GM23338 (cell line): ENCODE data around the gene PHKG1.
"Not testable (repeated sequence)": the region's sequence is repeated elsewhere in the genome, so short reads cannot be mapped to it uniquely, and the experiment has no call there.

Source experiments
- CREB1 ChIP-seq: fragments of 250-450 bp; sonication (Bioruptor Pico); IDR thresholded peaks from 2 replicates; pipeline ENCODE4 v1.5.0; 2020; ENCODE audit warnings: low read depth, mild to moderate bottlenecking, moderate library complexity
- ETS1 ChIP-seq: IDR thresholded peaks from 2 replicates; pipeline ENCODE4 v1.6.1; 2016; ENCODE audit warnings: antibody characterized with exemption
- EZH2 ChIP-seq: fragments of 200-600 bp; sonication (generic); IDR thresholded peaks from one replicate; pipeline ENCODE4 v1.8.0; 2017; ENCODE audit warnings: antibody characterized with exemption, mild to moderate bottlenecking, low read depth; ENCODE audit not compliant: unreplicated experiment
- EZH2phosphoT487 ChIP-seq: fragments of 200-600 bp; sonication (generic); IDR thresholded peaks from one replicate; pipeline ENCODE4 v1.8.1; 2018; ENCODE audit warnings: antibody characterized with exemption; ENCODE audit not compliant: unreplicated experiment
- JUNB ChIP-seq: IDR thresholded peaks from one replicate; pipeline ENCODE4 v1.6.1; 2016; ENCODE audit warnings: antibody characterized with exemption; ENCODE audit not compliant: unreplicated experiment
- NANOG ChIP-seq: IDR thresholded peaks from 2 replicates; pipeline ENCODE4 v1.6.1; 2016; ENCODE audit warnings: antibody characterized with exemption, borderline replicate concordance
- POLR2AphosphoS5 ChIP-seq: IDR thresholded peaks from 2 replicates; pipeline ENCODE4 v1.6.1; 2016; ENCODE audit warnings: antibody characterized with exemption, low read depth
- REST ChIP-seq: IDR thresholded peaks from one replicate; pipeline ENCODE4 v1.6.1; 2018; ENCODE audit warnings: antibody characterized with exemption; ENCODE audit not compliant: unreplicated experiment
- STAT1 ChIP-seq: IDR thresholded peaks from one replicate; pipeline ENCODE4 v1.6.1; 2016; ENCODE audit warnings: antibody characterized with exemption; ENCODE audit not compliant: unreplicated experiment
- ZNF114 ChIP-seq: fragments of 250-450 bp; sonication (Bioruptor Pico); IDR thresholded peaks from 2 replicates; pipeline ENCODE4 v1.5.0; 2020; ENCODE audit warnings: mild to moderate bottlenecking, moderate library complexity
- TF ChIP-seq, protein P1 (sequence below), 2 experiments: fragments of 200-600 bp in 1 of 2; sonication (generic) in 1 of 2; conservative IDR thresholded peaks; 2 replicates each; pipeline versions ENCODE4 v1.5.1 to v1.6.1; 2016 to 2017; ENCODE audit warnings: antibody characterized with exemption in 2 of 2, low read depth in 2 of 2, mild to moderate bottlenecking in 2 of 2, moderate library complexity in 1 of 2
- TF ChIP-seq, protein P2 (sequence below): fragments of 250-450 bp; sonication (Bioruptor Pico); IDR thresholded peaks from 2 replicates; pipeline ENCODE4 v1.5.0; 2020; ENCODE audit warnings: mild to moderate bottlenecking, moderate library complexity

- TF ChIP-seq EZH2; JUNB; REST; POLR2AphosphoS5; EZH2phosphoT487; ETS1; CREB1 (CRISPR knock-in tag); NANOG; STAT1; ZNF114 (CRISPR knock-in tag): not testable (repeated sequence)
- TF ChIP-seq, protein P1, sequence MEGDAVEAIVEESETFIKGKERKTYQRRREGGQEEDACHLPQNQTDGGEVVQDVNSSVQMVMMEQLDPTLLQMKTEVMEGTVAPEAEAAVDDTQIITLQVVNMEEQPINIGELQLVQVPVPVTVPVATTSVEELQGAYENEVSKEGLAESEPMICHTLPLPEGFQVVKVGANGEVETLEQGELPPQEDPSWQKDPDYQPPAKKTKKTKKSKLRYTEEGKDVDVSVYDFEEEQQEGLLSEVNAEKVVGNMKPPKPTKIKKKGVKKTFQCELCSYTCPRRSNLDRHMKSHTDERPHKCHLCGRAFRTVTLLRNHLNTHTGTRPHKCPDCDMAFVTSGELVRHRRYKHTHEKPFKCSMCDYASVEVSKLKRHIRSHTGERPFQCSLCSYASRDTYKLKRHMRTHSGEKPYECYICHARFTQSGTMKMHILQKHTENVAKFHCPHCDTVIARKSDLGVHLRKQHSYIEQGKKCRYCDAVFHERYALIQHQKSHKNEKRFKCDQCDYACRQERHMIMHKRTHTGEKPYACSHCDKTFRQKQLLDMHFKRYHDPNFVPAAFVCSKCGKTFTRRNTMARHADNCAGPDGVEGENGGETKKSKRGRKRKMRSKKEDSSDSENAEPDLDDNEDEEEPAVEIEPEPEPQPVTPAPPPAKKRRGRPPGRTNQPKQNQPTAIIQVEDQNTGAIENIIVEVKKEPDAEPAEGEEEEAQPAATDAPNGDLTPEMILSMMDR (conservative IDR thresholded peaks at IDR 0.05; ENCODE audit: low read depth in 2 of 2) = not testable (repeated sequence)
- TF ChIP-seq, protein P2, sequence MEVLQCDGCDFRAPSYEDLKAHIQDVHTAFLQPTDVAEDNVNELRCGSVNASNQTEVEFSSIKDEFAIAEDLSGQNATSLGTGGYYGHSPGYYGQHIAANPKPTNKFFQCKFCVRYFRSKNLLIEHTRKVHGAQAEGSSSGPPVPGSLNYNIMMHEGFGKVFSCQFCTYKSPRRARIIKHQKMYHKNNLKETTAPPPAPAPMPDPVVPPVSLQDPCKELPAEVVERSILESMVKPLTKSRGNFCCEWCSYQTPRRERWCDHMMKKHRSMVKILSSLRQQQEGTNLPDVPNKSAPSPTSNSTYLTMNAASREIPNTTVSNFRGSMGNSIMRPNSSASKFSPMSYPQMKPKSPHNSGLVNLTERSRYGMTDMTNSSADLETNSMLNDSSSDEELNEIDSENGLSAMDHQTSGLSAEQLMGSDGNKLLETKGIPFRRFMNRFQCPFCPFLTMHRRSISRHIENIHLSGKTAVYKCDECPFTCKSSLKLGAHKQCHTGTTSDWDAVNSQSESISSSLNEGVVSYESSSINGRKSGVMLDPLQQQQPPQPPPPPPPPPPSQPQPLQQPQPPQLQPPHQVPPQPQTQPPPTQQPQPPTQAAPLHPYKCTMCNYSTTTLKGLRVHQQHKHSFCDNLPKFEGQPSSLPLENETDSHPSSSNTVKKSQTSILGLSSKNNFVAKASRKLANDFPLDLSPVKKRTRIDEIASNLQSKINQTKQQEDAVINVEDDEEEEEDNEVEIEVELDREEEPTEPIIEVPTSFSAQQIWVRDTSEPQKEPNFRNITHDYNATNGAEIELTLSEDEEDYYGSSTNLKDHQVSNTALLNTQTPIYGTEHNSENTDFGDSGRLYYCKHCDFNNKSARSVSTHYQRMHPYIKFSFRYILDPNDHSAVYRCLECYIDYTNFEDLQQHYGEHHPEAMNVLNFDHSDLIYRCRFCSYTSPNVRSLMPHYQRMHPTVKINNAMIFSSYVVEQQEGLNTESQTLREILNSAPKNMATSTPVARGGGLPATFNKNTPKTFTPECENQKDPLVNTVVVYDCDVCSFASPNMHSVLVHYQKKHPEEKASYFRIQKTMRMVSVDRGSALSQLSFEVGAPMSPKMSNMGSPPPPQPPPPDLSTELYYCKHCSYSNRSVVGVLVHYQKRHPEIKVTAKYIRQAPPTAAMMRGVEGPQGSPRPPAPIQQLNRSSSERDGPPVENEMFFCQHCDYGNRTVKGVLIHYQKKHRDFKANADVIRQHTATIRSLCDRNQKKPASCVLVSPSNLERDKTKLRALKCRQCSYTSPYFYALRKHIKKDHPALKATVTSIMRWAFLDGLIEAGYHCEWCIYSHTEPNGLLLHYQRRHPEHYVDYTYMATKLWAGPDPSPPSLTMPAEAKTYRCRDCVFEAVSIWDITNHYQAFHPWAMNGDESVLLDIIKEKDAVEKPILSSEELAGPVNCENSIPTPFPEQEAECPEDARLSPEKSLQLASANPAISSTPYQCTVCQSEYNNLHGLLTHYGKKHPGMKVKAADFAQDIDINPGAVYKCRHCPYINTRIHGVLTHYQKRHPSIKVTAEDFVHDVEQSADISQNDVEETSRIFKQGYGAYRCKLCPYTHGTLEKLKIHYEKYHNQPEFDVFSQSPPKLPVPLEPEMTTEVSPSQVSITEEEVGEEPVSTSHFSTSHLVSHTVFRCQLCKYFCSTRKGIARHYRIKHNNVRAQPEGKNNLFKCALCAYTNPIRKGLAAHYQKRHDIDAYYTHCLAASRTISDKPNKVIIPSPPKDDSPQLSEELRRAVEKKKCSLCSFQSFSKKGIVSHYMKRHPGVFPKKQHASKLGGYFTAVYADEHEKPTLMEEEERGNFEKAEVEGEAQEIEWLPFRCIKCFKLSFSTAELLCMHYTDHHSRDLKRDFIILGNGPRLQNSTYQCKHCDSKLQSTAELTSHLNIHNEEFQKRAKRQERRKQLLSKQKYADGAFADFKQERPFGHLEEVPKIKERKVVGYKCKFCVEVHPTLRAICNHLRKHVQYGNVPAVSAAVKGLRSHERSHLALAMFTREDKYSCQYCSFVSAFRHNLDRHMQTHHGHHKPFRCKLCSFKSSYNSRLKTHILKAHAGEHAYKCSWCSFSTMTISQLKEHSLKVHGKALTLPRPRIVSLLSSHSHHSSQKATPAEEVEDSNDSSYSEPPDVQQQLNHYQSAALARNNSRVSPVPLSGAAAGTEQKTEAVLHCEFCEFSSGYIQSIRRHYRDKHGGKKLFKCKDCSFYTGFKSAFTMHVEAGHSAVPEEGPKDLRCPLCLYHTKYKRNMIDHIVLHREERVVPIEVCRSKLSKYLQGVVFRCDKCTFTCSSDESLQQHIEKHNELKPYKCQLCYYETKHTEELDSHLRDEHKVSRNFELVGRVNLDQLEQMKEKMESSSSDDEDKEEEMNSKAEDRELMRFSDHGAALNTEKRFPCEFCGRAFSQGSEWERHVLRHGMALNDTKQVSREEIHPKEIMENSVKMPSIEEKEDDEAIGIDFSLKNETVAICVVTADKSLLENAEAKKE (CRISPR knock-in tag) = not testable (repeated sequence)
Observed at GRCh38 chr7:56047446-56048116, 45.2 kb downstream of the PHKG1 start.
